Activated naive CD4-positive, alpha-beta T cell treated with anti-CD3 and anti-CD28 coated beads, Interleukin-2, amount 50 U/mL, for 24 hours (primary cell): ENCODE results near the gene ATF7IP2.

Source experiments
- H3K27ac Mint-ChIP-seq: one replicate; pipeline ENCODE4 v1.8.0; 2021; ENCODE audit warnings: mild to moderate bottlenecking, mixed read lengths
- H3K27me3 Mint-ChIP-seq: one replicate; pipeline ENCODE4 v1.8.0; 2021; ENCODE audit warnings: mixed read lengths
- H3K36me3 Mint-ChIP-seq: one replicate; pipeline ENCODE4 v1.8.0; 2021; ENCODE audit warnings: mixed read lengths
- H3K4me1 Mint-ChIP-seq: one replicate; pipeline ENCODE4 v1.8.0; 2021; ENCODE audit warnings: mixed read lengths
- H3K4me3 Mint-ChIP-seq: one replicate; pipeline ENCODE4 v1.8.0; 2021; ENCODE audit warnings: mild to moderate bottlenecking, mixed read lengths
- H3K9me3 Mint-ChIP-seq: one replicate; pipeline ENCODE4 v1.8.0; 2021; ENCODE audit warnings: mixed read lengths

The ATF7IP2 gene

GRCh38 chr16:10509534-10510025 lies 123.7 kb downstream of the ATF7IP2 start:
- Mint-ChIP-seq H3K36me3 (no peaks in the 10 kb centered on the region), H3K9me3 (no peaks in the 10 kb centered on the region), H3K4me3 (no peak overlapping the region), H3K4me1 (peaks cover 8% of the 10 kb centered on the region), H3K27ac (no peak overlapping the region), H3K27me3 (no peaks in the 10 kb centered on the region)

GRCh38 chr16:10510279-10510678 lies 124.4 kb downstream of the ATF7IP2 start:
- peaks cover 9% of the 10 kb centered on the region for H3K4me1 Mint-ChIP-seq
- H3K27me3 Mint-ChIP-seq: no peaks in the 10 kb centered on the region
- H3K4me3 Mint-ChIP-seq: no peak overlapping the region
- H3K9me3 Mint-ChIP-seq: no peaks in the 10 kb centered on the region
- H3K36me3 Mint-ChIP-seq: no peaks in the 10 kb centered on the region
- H3K27ac Mint-ChIP-seq: peak overlapping the region; percentile 18

- no peaks in the 10 kb centered on the region for H3K9me3 Mint-ChIP-seq
- no peaks in the 10 kb centered on the region for H3K27me3 Mint-ChIP-seq
- H3K36me3 Mint-ChIP-seq: no peaks in the 10 kb centered on the region
- peaks cover 9% of the 10 kb centered on the region for H3K4me1 Mint-ChIP-seq
- H3K4me3 Mint-ChIP-seq: no peak overlapping the region
- no peak overlapping the region for H3K27ac Mint-ChIP-seq
Measured at GRCh38 chr16:10511829-10512228, 126.0 kb downstream of the ATF7IP2 start.

GRCh38 chr16:10514369-10515055 lies 128.7 kb downstream of the ATF7IP2 start:
- H3K27me3 Mint-ChIP-seq: no peaks in the 10 kb centered on the region
- H3K27ac Mint-ChIP-seq: no peak overlapping the region
- H3K9me3 Mint-ChIP-seq: no peaks in the 10 kb centered on the region

GRCh38 chr16:10517868-10518267 lies 132.0 kb downstream of the ATF7IP2 start:
- Mint-ChIP-seq H3K9me3 (no peaks in the 10 kb centered on the region), H3K36me3 (no peaks in the 10 kb centered on the region), H3K27ac (no peak overlapping the region), H3K4me3 (no peak overlapping the region), H3K27me3 (peaks cover 3% of the 10 kb centered on the region), H3K4me1 (peaks cover 5% of the 10 kb centered on the region)

More at GRCh38 chr16:10514369-10515055, 128.7 kb downstream of the ATF7IP2 start:
- H3K36me3 Mint-ChIP-seq: no peaks in the 10 kb centered on the region
- H3K4me3 Mint-ChIP-seq: no peak overlapping the region
- H3K4me1 Mint-ChIP-seq: peaks cover 8% of the 10 kb centered on the region

- Mint-ChIP-seq H3K27me3 (peaks cover 3% of the 10 kb centered on the region), H3K4me1 (peaks cover 5% of the 10 kb centered on the region), H3K27ac (no peak overlapping the region), H3K36me3 (no peaks in the 10 kb centered on the region), H3K9me3 (no peaks in the 10 kb centered on the region), H3K4me3 (no peak overlapping the region)
Measured at GRCh38 chr16:10518479-10519041, 132.7 kb downstream of the ATF7IP2 start.

GRCh38 chr16:10519297-10519696 lies 133.4 kb downstream of the ATF7IP2 start:
- peaks cover 3% of the 10 kb centered on the region for H3K27me3 Mint-ChIP-seq
- no peaks in the 10 kb centered on the region for H3K9me3 Mint-ChIP-seq
- H3K4me3 Mint-ChIP-seq: no peak overlapping the region
- H3K27ac Mint-ChIP-seq: no peak overlapping the region
- H3K36me3 Mint-ChIP-seq: no peaks in the 10 kb centered on the region
- H3K4me1 Mint-ChIP-seq: peaks cover 5% of the 10 kb centered on the region

GRCh38 chr16:10519929-10520868 lies 134.3 kb downstream of the ATF7IP2 start:
- Mint-ChIP-seq H3K36me3 (no peaks in the 10 kb centered on the region), H3K27ac (no peak overlapping the region), H3K4me1 (no peaks in the 10 kb centered on the region), H3K9me3 (no peaks in the 10 kb centered on the region), H3K4me3 (no peak overlapping the region), H3K27me3 (peaks cover 3% of the 10 kb centered on the region)

- H3K27ac Mint-ChIP-seq: no peak overlapping the region
- no peaks in the 10 kb centered on the region for H3K36me3 Mint-ChIP-seq
- H3K9me3 Mint-ChIP-seq: no peaks in the 10 kb centered on the region
Measured at GRCh38 chr16:10520869-10521578, 135.2 kb downstream of the ATF7IP2 start.

GRCh38 chr16:10521681-10522274 lies 135.9 kb downstream of the ATF7IP2 start:
- H3K27me3 Mint-ChIP-seq: peaks cover 3% of the 10 kb centered on the region
- H3K27ac Mint-ChIP-seq: no peak overlapping the region
- no peaks in the 10 kb centered on the region for H3K9me3 Mint-ChIP-seq
- no peaks in the 10 kb centered on the region for H3K4me1 Mint-ChIP-seq
- H3K36me3 Mint-ChIP-seq: no peaks in the 10 kb centered on the region
- H3K4me3 Mint-ChIP-seq: no peak overlapping the region

More at GRCh38 chr16:10520869-10521578, 135.2 kb downstream of the ATF7IP2 start:
- H3K27me3 Mint-ChIP-seq: peaks cover 3% of the 10 kb centered on the region
- no peak overlapping the region for H3K4me3 Mint-ChIP-seq
- no peaks in the 10 kb centered on the region for H3K4me1 Mint-ChIP-seq

GRCh38 chr16:10522966-10523365 lies 137.1 kb downstream of the ATF7IP2 start:
- H3K4me3 Mint-ChIP-seq: no peak overlapping the region
- H3K27ac Mint-ChIP-seq: no peak overlapping the region
- peaks cover 3% of the 10 kb centered on the region for H3K27me3 Mint-ChIP-seq
- no peaks in the 10 kb centered on the region for H3K36me3 Mint-ChIP-seq
- no peaks in the 10 kb centered on the region for H3K9me3 Mint-ChIP-seq
- H3K4me1 Mint-ChIP-seq: no peaks in the 10 kb centered on the region

- Mint-ChIP-seq H3K4me3 (no peak overlapping the region), H3K36me3 (no peaks in the 10 kb centered on the region), H3K27me3 (peaks cover 3% of the 10 kb centered on the region), H3K27ac (no peak overlapping the region), H3K4me1 (no peaks in the 10 kb centered on the region), H3K9me3 (no peaks in the 10 kb centered on the region)
Measured at GRCh38 chr16:10525214-10525825, 139.5 kb downstream of the ATF7IP2 start.

- no peaks in the 10 kb centered on the region for H3K36me3 Mint-ChIP-seq
- H3K4me3 Mint-ChIP-seq: no peak overlapping the region
- no peak overlapping the region for H3K27ac Mint-ChIP-seq
- H3K27me3 Mint-ChIP-seq: no peaks in the 10 kb centered on the region
- H3K9me3 Mint-ChIP-seq: no peaks in the 10 kb centered on the region
- H3K4me1 Mint-ChIP-seq: no peaks in the 10 kb centered on the region
Measured at GRCh38 chr16:10526962-10527361, 141.1 kb downstream of the ATF7IP2 start.

- Mint-ChIP-seq H3K36me3 (no peaks in the 10 kb centered on the region), H3K4me1 (no peaks in the 10 kb centered on the region), H3K9me3 (no peaks in the 10 kb centered on the region), H3K27me3 (no peaks in the 10 kb centered on the region), H3K27ac (no peak overlapping the region), H3K4me3 (no peak overlapping the region)
Measured at GRCh38 chr16:10528635-10529034, 142.8 kb downstream of the ATF7IP2 start.
